ENCODE results near the gene ANKRD60. TPM values are rescaled to one million over a fixed set of nuclear protein-coding genes. Genes with fewer than 3 reads are reported as not detected.

The ANKRD60 gene
- not detected in 2 replicates for total RNA-seq

GRCh38 chr20:58228484-58229197, at the start of gene ANKRD60:
Gene ANKRD60 (minus strand): TSS chr20:58228653. CDS start chr20:58228653, 0 bp downstream.

Other genes starting within 250 kb of the ANKRD60 start
- 8.4 and 11.7 TPM in 2 replicates for gene RAB22A, start 81.1 kb upstream of the ANKRD60 start, total RNA-seq
- gene VAPB, start 160.6 kb upstream of the ANKRD60 start, total RNA-seq, result 9.4 and 15.3 TPM in 2 replicates